Fibroblast of the conjunctiva (primary cell): ENCODE data around the gene UFC1.
A peak's percentile ranks its signal among the peaks of the same experiment; 100 is the strongest.

Experiments
- DNase-seq: peaks from one replicate; pipeline ENCODE4 v3.0.0-alpha.2; 2010; ENCODE audit warnings: low read depth

Gene UFC1

GRCh38 chr1:161171191-161171590 lies 17.4 kb downstream of the UFC1 start:
- DNase-seq = no peak

- DNase-seq = no peak
Measured at GRCh38 chr1:161171696-161172095, 17.9 kb downstream of the UFC1 start.

- no peak for DNase-seq
Measured at GRCh38 chr1:161172349-161172748, 18.6 kb downstream of the UFC1 start.

- peak; percentile 79 for DNase-seq
Measured at GRCh38 chr1:161172776-161173376, 19.1 kb downstream of the UFC1 start.

GRCh38 chr1:161173711-161174110 lies 19.9 kb downstream of the UFC1 start:
- no peak for DNase-seq

- no peak for DNase-seq
Measured at GRCh38 chr1:161174911-161175310, 21.1 kb downstream of the UFC1 start.

GRCh38 chr1:161175771-161176453 lies 22.1 kb downstream of the UFC1 start:
- DNase-seq = no peak

- DNase-seq = no peak
Measured at GRCh38 chr1:161176468-161177111, 22.8 kb downstream of the UFC1 start.

GRCh38 chr1:161177112-161177935 lies 23.5 kb downstream of the UFC1 start, which contains the start of gene B4GALT3:
Gene B4GALT3, minus strand, starts transcription at chr1:161177507. Its CDS starts 1,447 bp downstream, at chr1:161176060.
- no peak for DNase-seq

- no peak for DNase-seq
Measured at GRCh38 chr1:161177936-161178244, 24.1 kb downstream of the UFC1 start.

GRCh38 chr1:161179698-161180097 lies 25.9 kb downstream of the UFC1 start:
- no peak for DNase-seq

- DNase-seq = no peak
Measured at GRCh38 chr1:161180639-161181038, 26.9 kb downstream of the UFC1 start.

GRCh38 chr1:161182214-161182613 lies 28.4 kb downstream of the UFC1 start:
- DNase-seq = no peak

- DNase-seq = no peak
Measured at GRCh38 chr1:161185282-161185682, 31.5 kb downstream of the UFC1 start.

GRCh38 chr1:161185732-161186311 lies 32.0 kb downstream of the UFC1 start:
- DNase-seq = no peak

- DNase-seq = no peak
Measured at GRCh38 chr1:161187311-161187710, 33.5 kb downstream of the UFC1 start.

- no peak for DNase-seq
Measured at GRCh38 chr1:161188381-161188780, 34.6 kb downstream of the UFC1 start.

GRCh38 chr1:161189036-161189435 lies 35.3 kb downstream of the UFC1 start:
- peak; percentile 74 for DNase-seq

- DNase-seq = no peak
Measured at GRCh38 chr1:161190962-161191521, 37.3 kb downstream of the UFC1 start.

GRCh38 chr1:161191971-161192370 lies 38.2 kb downstream of the UFC1 start:
- DNase-seq = no peak

GRCh38 chr1:161192476-161193465 lies 39.0 kb downstream of the UFC1 start:
- DNase-seq = no peak
